ENCODE data around the gene SEC14L5. TPM values are rescaled to one million over a fixed set of nuclear protein-coding genes. Genes with fewer than 3 reads are reported as not detected.

SEC14L5 gene
- total RNA-seq, 2 donors from 2014 or later = 0.02 TPM; not detected in 1

DNA sequence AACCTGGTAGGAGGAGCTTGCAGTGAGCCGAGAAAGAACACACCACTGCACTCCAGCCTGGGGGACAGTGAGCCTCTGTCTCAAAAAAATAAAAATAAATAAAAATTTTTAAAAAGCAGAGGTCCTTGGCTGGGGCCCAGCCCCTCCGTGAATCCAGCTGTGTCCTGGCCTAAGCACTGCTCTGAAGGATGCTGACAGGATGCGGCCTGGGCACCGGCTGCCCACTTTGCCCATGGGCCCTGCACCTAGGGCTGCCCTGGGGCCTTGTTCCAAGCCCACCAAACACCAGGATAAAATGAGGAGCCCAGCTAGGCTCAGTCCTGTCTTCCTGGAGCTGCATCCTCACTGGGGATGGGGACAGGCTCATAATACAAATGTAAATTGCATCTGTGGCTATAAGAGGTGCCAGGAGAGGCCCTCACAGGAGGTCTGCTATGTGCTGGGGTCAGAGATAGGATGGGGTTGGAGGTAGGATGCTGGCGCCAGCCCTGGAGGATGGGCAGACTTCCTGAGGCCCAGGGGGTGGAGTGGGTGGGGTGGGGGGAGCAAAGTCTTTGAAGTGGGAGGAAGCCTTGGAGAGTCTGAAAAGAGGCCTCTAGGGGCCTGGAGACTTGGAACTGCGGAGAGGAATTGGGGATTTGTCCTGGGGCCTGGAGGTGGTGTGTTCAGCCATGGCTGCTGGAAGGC lies 101.4 kb downstream of the SEC14L5 start:
- H3K36me3 Mint-ChIP-seq (ENCODE audit: insufficient read depth in 2 of 2) = no peaks in the 10 kb centered on the region
- no peaks in the 10 kb centered on the region for H3K27me3 Mint-ChIP-seq (ENCODE audit: low read depth)
- ATAC-seq (replicated peaks in 1 of 2) = no peak
- H3K4me1 Mint-ChIP-seq (ENCODE audit: low read depth) = no peaks in the 10 kb centered on the region
- no peak overlapping the region for H3K4me3 Mint-ChIP-seq
- no peaks in the 10 kb centered on the region for H3K9me3 Mint-ChIP-seq
- no peak for DNase-seq
- no peak overlapping the region for H3K27ac Mint-ChIP-seq

DNA sequence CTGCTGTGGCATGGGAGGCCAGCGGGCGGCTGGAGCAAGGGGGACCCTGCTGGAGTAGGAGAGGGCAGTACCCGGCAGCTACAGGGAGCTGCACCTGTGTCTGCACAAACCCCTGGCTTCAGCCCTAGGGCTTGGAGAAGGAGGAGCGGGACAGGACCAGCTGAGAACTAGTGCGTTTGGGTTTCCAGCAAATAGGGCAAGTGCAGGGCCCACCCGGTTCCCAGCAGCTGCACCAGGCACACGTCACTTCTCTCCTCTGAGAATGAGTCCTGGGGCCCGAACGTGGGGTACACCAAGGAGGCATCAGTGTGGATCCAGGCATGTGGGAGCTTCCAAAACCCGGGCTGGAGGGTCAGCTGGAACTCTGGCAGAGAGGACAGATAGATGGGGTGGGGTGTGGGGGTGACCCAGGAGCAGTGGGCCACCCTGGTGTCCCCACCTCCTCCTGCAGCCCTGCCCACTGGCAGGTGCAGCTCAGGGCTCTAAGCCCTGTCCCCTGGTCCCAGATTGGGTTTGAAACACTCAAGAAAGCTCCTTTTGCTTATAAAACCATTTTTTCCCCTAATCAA lies 102.0 kb downstream of the SEC14L5 start:
- no peaks in the 10 kb centered on the region for H3K9me3 Mint-ChIP-seq
- no peaks in the 10 kb centered on the region for H3K27me3 Mint-ChIP-seq (ENCODE audit: low read depth)
- no peak overlapping the region for H3K27ac Mint-ChIP-seq
- H3K36me3 Mint-ChIP-seq (ENCODE audit: insufficient read depth in 2 of 2) = no peaks in the 10 kb centered on the region
- no peak overlapping the region for H3K4me3 Mint-ChIP-seq
- ATAC-seq (replicated peaks in 1 of 2) = no peak
- no peak for DNase-seq
- H3K4me1 Mint-ChIP-seq (ENCODE audit: low read depth) = no peaks in the 10 kb centered on the region

DNA sequence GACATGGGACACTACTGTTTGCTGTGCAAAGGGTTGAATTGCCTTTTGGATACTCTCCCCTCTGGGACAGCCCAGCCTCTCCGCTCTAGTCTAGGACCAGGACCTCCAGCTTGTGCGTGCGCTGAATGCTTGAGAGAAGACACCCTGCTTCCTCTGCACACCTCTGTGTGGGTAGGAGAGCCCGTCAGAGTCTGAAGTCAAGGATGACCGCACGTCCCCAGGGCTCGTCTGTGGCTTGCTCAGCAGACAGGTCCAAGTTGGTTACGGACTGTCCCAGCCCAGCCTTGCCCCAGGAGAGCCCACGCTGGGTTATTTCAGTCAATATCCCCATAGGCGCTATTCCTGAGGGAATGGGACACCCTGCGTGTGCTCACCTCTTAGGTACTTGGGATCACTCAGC lies 103.9 kb downstream of the SEC14L5 start:
- Mint-ChIP-seq H3K4me3 (no peak overlapping the region), H3K36me3 (ENCODE audit: insufficient read depth in 2 of 2) (no peaks in the 10 kb centered on the region), H3K27ac (no peak overlapping the region), H3K4me1 (ENCODE audit: low read depth) (no peaks in the 10 kb centered on the region), H3K9me3 (no peaks in the 10 kb centered on the region), H3K27me3 (ENCODE audit: low read depth) (no peaks in the 10 kb centered on the region)
- DNase-seq (no peak), ATAC-seq (replicated peaks in 1 of 2) (no peak)

DNA sequence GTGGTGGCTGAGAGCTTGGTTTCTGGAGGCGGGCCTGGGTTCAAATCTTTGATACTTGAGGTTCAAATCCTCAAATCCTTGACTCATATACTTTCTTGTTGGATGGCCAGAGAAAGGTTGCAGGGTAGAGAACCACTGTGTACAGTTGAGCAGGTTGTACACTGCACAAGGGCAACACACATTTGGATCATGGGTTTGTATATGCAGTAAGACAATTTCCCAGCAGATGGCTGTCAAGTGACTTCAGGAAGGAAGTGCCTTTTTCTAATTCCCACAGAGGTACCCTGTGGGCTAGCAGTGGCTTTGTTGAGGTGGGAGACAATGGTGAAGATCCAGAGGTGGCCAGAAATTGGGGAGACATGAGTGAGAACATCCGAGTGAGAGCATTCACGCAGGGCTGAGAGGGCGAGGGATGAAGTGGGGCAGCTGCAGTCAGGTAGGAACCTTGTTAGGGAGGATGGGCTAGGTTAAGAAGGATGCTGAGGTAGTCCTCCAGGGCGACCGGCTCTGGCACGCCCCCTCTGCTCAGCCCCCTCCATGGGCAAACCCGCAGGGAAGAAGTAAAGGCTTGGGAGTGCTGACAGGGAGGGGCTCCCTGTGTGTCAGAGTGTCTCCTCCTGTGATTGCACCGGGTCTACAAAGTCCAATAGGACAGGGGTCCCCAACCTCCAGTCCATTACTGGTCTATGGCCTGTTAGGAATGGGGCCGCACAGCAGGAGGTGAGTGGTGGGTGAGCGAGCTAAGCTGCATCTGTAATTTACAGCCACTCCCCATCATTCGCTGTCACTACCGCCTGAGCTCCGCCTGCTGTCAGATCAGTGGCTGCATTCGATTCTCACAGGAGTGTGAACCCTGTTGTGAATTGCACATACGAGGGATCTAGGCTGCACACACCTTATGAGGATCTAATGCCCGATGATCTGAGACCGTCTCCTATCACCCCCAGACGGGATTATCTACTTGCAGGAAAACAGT lies 104.9 kb downstream of the SEC14L5 start:
- Mint-ChIP-seq H3K4me3 (no peak overlapping the region), H3K27me3 (ENCODE audit: low read depth) (no peaks in the 10 kb centered on the region), H3K27ac (no peak overlapping the region), H3K36me3 (ENCODE audit: insufficient read depth in 2 of 2) (no peaks in the 10 kb centered on the region), H3K9me3 (no peaks in the 10 kb centered on the region), H3K4me1 (ENCODE audit: low read depth) (no peaks in the 10 kb centered on the region)
- no peak for ATAC-seq (replicated peaks in 1 of 2)
- DNase-seq = no peak

DNA sequence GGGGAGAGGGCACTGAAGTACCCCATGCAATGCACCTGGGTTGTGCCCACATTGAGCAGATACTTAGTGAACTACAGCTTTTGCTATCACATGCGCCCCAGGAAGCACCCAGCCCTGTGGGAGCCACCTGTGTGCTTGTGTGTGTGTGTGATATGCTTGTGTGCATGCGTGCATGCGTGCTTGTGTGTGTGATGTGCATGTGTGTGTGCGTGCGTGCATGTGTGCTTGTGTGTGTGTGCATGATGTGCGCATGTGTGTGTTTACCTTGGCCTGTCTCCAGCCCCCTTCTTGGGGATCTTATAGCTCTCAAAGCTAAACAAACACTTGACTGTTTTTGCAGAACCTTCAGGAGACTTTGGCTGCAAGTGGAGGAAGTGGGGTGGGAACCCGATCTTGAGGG lies 106.8 kb downstream of the SEC14L5 start:
- H3K9me3 Mint-ChIP-seq = no peaks in the 10 kb centered on the region
- no peaks in the 10 kb centered on the region for H3K4me1 Mint-ChIP-seq (ENCODE audit: low read depth)
- DNase-seq (no peak), ATAC-seq (replicated peaks in 1 of 2) (no peak)
- H3K27ac Mint-ChIP-seq = no peak overlapping the region
- no peaks in the 10 kb centered on the region for H3K27me3 Mint-ChIP-seq (ENCODE audit: low read depth)
- no peaks in the 10 kb centered on the region for H3K36me3 Mint-ChIP-seq (ENCODE audit: insufficient read depth in 2 of 2)
- H3K4me3 Mint-ChIP-seq = no peak overlapping the region

DNA sequence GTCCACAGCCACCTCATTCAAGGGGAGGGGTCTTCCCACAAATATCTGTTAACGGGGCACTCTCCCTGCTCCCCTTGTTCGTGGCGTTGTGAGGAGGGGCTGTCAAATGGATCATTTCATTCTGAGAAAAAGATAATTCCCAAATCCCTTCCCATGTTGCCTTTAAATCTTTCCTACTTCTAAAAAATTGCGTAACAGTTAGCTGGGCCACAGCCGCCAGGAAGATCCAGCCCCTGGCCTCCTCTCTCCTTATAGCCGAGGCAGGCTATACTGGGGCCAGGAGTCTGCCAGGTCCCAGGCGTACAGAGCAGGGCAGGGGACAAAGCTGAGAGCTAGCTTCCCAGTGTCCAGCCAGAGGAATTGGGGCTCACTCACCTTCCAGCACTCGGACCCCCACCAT lies 107.2 kb downstream of the SEC14L5 start:
- Mint-ChIP-seq H3K27ac (no peak overlapping the region), H3K9me3 (no peaks in the 10 kb centered on the region), H3K4me1 (ENCODE audit: low read depth) (no peaks in the 10 kb centered on the region), H3K4me3 (no peak overlapping the region), H3K27me3 (ENCODE audit: low read depth) (no peaks in the 10 kb centered on the region), H3K36me3 (ENCODE audit: insufficient read depth in 2 of 2) (no peaks in the 10 kb centered on the region)
- ATAC-seq (replicated peaks in 1 of 2) (no peak), DNase-seq (no peak)

DNA sequence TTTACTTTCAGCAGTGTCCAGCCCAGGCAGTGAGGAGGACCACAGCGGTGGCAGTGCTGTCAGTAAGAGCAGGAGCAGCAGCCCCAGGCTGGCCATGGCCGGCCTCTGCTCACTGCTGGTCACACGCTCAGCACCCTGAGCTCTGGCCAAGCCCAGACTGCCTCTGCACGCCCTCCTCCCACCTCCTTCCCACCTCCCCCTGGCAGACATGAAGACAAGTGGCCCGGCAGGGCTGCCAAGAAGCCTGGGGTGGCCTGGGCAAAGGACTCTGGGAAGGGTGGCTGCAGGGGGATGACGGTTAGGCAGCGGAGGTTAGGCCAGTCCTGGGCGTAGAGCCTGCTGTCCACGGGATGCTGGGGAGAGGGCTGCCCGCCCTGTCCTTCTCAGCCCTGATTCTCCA lies 107.7 kb downstream of the SEC14L5 start, which contains the start of gene C16orf89:
TSS of gene C16orf89 (minus strand) at position 144 of the 400 bp plus-strand sequence. CDS start at position 96, 48 bp downstream.
- H3K27ac Mint-ChIP-seq = no peak within 1 kb of the TSS
- no peaks in the 10 kb centered on the region for H3K9me3 Mint-ChIP-seq
- DNase-seq = no peak
- H3K36me3 Mint-ChIP-seq (ENCODE audit: insufficient read depth in 2 of 2) = no peaks in the 10 kb centered on the region
- no peaks in the 10 kb centered on the region for H3K27me3 Mint-ChIP-seq (ENCODE audit: low read depth)
- no peak for ATAC-seq (replicated peaks in 1 of 2)
- H3K4me3 Mint-ChIP-seq = no peak within 1 kb of the TSS
- peaks cover 2% of the 10 kb centered on the region for H3K4me1 Mint-ChIP-seq (ENCODE audit: low read depth)

DNA sequence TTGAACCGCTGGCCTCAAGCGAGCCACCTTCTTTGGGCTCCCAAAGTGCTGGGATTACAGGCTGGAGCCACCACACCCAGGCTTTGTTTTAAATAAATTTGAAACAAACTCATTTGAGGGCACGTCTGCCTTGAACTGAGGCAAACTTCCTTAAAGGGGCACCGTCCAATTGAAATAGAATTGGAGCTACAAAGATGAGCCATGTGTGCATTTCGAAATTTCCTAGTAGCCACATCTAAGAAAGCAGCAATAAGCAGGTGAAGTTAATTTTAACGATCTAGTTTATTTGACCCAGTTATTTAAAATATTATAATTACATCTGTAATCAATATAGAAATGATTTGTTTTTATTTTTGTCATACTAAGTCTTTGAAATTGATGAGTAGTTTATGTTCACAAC lies 108.4 kb downstream of the SEC14L5 start:
- no peaks in the 10 kb centered on the region for H3K36me3 Mint-ChIP-seq (ENCODE audit: insufficient read depth in 2 of 2)
- H3K4me3 Mint-ChIP-seq = no peak overlapping the region
- peaks cover 9% of the 10 kb centered on the region for H3K4me1 Mint-ChIP-seq (ENCODE audit: low read depth)
- DNase-seq = no peak
- no peaks in the 10 kb centered on the region for H3K27me3 Mint-ChIP-seq (ENCODE audit: low read depth)
- ATAC-seq (replicated peaks in 1 of 2) = no peak
- H3K27ac Mint-ChIP-seq = no peak overlapping the region
- H3K9me3 Mint-ChIP-seq = no peaks in the 10 kb centered on the region

Other genes starting within 250 kb of the SEC14L5 start
- gene ANKS3, start 224.1 kb upstream of the SEC14L5 start, total RNA-seq = 10 to 100 TPM; 18.0 to 20.6 TPM
- under 1 TPM in 1 of 2 donors, not detected in 1; 0.48 TPM for gene DNAAF8, start 223.8 kb upstream of the SEC14L5 start, total RNA-seq
- 10 to 100 TPM; 14.1 TPM for gene ZNF500, start 191.2 kb upstream of the SEC14L5 start, total RNA-seq
- gene SEPTIN12, start 170.0 kb upstream of the SEC14L5 start, total RNA-seq = not detected
- not detected for gene SMIM22, start 163.0 kb upstream of the SEC14L5 start, total RNA-seq
- 1 to 10 TPM; 3.7 to 7.4 TPM for gene ROGDI, start 155.7 kb upstream of the SEC14L5 start, total RNA-seq
- 10 to 100 TPM; 54.9 to 63.6 TPM for gene GLYR1, start 111.0 kb upstream of the SEC14L5 start, total RNA-seq
- gene UBN1, start 110.8 kb upstream of the SEC14L5 start, total RNA-seq = 10 to 100 TPM; 32.0 to 36.0 TPM
- under 1 TPM; 0.09 to 0.22 TPM for gene PPL, start 21.2 kb upstream of the SEC14L5 start, total RNA-seq
- gene NAGPA, start 75.6 kb downstream of the SEC14L5 start, total RNA-seq = 1 to 10 TPM; 7.1 to 8.4 TPM
- not detected for gene C16orf89, start 107.6 kb downstream of the SEC14L5 start, total RNA-seq
- 10 to 100 TPM; 15.0 to 16.7 TPM for gene ALG1, start 113.5 kb downstream of the SEC14L5 start, total RNA-seq
- 1 to 10 TPM; 5.6 to 8.4 TPM for gene EEF2KMT, start 139.5 kb downstream of the SEC14L5 start, total RNA-seq